GM18498 (cell line): ENCODE measurements around the gene UROC1.

Experiments used
- ATAC-seq: cut with Tn5 transposase; IDR thresholded peaks from one replicate; pipeline ENCODE4 v1.9.1; 2021; ENCODE audit warnings: mild to moderate bottlenecking, moderate library complexity; ENCODE audit not compliant: unreplicated experiment

UROC1 gene

DNA sequence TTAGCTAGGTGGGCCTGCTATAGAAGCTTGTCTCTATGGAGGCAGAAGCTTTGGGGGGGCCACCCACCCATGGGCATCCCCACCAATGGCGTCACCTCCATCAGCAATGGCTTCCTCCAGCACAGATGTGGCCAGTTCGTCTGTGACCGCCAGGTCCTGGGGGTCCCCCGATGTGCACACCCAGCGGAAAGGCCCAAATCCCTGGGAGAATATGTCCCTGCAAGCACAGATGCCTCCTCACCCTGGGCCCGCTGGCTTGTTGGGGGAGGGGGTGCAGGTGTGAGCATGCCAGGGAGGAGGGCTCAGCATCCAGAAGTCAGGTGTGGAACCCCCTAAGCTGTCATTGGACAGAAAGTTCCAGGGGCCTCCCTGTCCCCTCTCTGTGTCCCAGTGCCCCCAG is 19.6 kb downstream of the UROC1 start:
- no peak for ATAC-seq

DNA sequence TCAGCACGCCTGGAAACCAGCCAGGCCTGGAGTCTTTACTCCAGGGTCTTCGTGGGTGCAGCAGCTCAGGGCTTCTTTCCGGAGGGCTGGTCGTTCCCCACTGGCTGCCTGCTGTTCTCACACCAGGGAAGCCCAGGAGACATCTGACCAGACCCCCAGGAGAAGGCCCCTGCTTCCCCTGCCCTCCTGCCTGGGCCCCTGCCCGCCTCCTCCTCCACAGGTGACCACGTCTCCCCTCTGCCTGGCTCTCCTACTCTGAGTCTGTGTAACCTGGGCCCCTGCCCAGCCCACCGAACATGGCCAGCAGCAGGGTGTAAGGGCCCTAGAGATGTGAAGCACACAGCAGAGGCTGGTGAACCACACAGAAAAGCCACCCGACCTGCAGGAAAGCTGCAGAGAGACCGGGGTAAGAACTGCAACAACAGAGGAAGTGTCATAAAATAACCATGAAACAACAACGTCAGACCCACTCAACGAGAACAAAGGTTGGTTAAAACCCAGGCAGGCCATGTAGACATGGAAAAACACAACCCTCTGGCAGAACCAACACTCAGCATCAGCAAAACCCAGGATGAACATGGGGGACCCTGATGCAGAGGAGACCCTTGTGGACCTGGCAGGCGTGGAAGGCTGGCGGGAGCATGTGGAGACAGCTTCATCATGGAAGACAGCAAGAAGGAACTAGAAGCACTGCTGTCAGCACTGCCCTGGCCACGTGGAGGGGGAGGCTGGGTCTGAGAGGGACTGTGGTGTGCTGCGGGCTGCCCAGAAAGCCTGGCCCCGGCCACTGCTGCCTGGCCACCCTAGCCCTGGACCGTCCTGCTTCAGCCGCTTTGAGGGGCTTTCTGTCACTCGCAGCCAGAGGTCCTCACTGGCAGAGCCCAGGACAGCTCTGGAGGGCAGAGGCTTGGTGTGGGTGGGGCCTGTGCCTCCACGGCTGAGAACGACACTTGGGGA is 20.4 kb downstream of the UROC1 start:
- ATAC-seq: no peak

DNA sequence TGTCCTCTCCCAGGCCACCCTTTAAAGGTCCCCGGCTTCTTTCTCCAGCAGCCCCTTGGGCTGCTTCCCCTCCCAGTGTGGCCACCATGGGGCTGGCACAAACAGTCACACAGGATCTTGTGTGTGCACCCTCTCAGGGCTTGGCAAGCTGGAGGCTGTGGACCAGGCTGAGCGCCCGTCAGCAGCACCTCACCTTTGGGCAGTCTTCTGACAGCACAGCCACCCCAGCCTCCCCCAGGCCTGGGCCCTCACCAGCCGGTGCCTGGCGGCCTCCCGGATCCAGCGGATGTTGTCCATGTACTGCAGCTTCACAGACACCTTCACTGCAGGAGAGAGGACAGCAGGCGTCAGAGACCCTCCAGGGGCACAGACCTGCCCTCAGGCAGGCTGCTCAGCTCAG is 21.8 kb downstream of the UROC1 start:
- no peak for ATAC-seq

DNA sequence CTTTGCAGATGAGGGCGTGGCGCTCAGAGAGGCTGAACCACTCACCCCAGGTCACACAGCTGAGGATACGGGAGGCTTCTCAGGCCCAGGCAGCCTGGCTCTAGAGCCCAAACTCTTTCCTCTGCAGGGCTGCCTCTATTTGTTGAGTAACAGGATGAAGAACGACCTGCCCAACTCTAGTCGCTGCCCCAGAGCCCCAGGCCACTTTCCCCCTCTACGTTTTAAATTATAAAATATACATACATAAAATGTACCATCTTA is 22.7 kb downstream of the UROC1 start:
- no peak for ATAC-seq

DNA sequence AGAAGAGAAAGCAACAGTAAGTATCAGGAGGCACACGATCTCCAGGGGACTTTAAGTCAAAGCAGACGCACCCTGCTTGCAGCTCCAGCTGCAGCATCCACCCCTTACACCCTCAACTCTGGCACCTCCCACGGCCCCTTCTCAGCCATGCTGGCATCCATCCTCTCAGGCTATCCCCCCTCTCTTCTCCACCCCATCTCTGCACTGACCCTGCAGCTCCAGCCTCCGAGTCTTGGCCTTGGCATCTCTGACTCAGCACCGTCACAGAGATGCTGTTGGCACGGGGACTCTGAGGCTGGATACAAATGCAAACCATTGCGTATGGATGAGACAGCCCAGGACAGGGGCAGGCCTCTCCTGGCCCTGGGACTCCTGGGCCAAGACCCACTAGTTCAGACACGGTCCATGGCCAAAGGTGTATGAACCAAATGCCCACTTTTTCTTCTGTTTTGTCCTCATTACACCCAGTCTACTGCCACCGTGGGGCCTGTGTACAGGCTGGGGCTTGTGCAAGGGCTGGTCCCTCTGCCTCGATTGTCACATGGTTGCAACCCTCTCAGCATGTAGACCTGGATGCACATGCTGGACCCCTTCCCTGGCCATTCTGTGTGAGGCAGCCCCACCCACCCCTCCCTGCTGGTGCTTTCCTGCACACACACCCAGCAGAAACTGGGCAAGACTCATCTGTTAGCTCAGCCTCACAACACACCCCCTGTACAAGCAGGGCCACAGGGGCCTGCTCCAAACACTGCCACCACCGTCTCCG is 23.2 kb downstream of the UROC1 start:
- no peak for ATAC-seq

DNA sequence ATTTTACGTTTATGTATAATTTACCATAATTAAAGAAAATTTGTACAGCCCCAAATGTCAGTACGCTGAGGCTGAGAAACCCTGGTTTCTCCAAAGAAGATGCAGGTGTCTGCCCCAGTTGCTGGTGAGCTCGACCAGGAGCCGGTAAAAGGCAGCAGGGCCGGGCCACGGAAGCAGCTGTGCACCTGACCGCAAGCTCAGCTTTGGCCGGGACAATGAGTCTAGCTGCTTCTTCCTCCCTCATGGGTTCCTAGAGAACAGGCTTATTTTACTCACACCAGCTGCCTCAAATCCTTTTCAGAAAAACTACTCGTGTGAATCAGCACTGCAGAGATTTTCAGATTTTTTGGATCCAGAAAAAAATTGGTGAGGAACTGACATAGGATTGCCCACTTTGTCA is 23.8 kb downstream of the UROC1 start:
- no peak for ATAC-seq

DNA sequence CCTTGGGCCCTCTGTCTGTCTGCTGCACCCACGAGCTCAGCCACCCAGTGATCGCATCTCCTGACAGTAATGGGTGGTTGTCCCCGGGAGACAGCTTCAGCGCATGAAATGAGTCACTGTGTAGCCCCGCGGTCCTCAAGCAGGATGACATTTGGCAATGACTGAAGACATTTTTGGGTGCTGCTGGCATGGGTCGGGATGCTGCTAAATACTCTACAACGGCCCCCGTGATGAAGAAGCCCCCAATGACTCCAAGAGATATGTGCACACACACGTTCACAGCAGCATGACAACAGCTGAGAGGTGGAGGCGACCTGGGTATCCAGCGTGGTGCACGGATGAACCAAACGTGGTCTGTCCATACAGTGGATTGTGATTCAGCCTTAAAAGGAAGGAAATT is 24.5 kb downstream of the UROC1 start:
- no peak for ATAC-seq

DNA sequence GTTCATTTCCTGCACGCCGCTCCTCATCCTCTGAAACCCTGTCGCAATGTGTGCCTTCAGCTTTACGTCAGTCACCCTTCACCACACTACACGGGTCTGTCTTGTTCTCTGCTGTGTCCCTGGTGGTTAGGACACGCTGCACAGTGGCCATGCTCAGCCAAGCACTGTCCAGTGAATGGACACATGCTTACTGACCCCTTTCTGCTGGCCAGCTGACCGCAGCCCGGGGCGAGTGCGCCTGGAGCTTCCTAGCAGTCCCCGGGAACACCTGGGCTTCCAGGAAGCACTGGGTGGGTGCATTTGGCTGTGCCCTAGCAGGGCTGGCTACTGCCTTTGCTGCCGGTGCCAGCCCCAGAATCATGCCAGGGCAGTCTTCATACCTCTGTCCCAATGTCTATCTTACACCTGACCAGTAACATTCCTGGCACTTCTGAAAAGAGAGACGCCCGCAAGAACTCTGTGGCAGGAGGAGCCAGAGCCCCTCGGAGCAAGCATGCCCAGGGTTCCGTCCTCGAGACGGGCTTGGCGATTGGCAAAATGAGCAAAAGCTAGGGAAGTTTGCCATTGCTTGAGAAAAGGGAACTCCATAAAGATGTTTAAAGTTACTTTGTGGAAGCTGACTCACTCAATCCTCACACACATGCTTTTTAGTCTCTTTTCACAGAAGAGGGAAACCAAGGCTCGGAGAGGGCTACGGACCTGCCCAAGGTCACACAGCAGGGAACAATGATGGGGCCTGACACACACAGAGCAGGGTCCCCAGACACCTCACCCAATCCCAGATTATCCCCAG is 26.2 kb downstream of the UROC1 start:
- no peak for ATAC-seq

DNA sequence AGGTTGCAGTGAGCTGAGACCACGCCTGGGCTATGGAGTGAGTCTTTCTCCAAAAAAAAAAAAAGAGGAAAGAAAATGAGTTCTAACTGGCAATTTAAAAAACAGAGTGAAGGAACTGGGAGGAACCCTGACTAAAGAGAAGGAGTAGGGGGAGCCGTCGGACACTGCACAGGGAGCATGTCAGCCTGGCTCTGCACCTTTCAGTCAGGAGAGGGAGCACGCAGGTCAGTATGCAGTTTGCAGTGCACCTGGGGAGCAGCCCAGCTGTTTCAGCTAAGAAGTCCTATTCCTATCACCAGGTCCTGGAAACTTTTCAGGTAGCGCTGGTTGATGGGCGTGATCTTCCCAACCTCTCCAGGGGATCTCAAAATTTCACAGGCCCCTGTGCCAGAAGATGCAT is 27.0 kb downstream of the UROC1 start:
- no peak for ATAC-seq

DNA sequence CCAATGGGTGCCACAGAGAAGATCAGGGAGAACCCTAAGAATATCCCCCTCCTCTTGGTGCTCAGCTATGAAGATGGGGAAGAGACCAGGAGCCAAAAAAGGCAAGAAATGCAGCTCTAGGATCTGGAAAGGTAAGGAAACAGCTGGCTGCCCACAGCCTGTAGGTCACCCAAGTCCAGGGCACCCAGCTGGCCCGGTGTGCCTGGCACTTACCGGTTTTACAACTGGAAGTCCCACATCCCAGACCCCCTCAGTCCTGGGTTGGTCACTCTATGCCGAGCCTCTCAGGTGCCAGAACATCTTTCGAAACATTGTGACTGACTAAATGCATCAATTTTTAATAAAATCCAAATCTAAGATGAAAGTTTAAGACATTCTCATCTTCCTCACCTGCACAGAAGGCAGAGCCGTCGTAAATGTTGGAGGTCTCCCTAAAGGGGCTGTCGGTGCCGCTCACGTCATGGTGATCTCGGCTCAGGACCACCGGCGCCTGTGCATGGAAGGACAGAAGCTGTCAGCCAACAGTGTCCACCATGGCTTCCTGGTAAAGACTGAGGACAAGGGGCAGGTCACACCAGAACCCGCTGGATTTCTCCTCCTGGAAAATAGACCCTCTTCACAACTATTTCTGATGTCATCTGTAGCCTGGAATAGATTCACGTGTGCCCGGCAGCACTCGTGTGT is 28.5 kb downstream of the UROC1 start:
- no peak for ATAC-seq

DNA sequence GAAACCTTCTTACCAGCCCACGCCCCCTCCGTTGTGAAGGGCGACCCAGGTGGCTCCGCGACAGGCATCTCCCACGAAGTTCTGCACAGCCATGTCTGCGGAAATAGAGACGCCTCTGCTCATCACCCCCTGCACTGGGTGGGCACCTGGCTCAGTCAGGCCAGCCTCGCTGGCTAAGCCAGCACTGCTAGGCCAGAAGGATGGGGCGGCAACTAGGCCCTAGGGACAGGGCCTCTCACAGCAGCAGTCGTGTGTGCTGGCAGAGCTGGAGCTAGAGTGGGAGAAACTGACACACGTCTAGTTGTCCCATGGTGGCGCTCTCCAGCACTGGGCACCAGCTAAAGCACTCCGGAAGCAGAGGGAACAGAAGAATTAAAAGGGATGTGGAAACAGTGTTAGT is 29.4 kb downstream of the UROC1 start:
- ATAC-seq: no peak

DNA sequence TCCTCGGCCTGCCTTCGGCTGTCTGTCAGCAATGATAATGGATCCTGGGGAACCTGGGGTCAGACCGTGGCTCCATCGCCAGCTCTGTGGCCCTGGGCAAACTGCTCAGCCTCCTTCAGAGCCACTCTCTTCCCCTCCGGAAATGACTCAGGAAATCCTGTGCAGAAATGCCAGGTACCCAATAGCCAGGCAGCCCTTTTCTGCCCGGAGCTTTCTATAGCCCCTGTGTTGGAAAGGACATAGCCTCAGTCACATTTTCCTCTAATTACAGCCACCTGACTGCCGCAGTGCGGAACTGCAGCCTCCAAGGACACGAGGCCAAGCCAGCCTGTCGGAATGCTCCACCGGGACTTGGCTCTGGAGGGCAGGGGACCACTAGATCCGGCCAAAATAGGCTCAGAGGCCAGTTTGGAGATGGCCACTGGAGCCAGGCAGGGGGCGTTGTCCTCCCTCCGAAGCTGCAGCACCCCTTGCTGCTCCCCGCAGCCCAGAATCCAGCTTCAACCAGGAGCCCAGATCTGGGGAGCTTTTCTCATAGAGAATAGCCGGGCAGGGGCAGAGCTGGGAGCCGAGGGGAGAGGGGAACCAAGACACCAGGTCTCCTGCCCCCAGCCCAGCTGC is 30.3 kb downstream of the UROC1 start:
- ATAC-seq: no peak

DNA sequence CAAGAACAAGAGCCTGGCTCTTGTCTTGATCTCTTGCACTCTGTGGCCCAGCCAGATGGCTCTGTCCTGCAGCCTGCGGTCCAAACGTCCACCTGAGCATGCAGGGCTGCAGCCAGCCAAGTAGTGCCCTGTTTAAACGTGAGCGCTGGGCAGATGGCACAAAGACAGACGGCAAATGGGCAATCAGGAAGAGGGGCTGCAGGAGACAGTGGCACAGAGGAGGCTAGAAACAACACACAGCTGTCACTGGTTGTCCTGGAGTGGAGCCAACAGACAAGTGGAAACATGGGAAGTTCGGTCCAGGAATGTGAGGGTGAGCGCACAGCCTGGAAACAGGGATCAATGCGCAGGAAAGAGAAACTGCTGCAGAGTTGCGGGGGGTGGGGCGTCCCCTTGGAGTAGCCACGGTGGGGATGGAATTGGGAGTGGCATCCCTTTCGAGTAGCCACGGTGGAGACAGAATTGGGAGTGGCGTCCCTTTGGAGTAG is 31.2 kb downstream of the UROC1 start:
- no peak for ATAC-seq

DNA sequence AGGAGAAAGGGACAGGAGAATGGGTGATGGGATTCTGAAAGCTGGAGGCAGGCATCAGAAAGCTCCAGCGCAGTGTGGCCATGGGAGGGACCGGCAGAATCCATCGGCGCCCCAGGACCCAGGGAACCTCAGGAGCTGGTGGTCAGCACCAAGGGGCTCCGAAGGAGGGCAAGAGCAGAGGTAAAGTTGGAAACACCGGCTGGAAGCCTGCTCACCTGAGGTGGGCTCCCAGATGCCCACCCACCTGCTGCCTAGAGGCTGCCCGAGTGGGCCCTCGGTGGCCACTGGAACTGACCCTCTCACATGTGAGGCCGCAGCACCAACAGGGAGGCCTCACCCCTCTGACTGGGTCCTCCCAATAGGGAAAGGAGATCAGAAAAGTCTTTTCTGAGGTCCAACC is 31.6 kb downstream of the UROC1 start:
- ATAC-seq: no peak

DNA sequence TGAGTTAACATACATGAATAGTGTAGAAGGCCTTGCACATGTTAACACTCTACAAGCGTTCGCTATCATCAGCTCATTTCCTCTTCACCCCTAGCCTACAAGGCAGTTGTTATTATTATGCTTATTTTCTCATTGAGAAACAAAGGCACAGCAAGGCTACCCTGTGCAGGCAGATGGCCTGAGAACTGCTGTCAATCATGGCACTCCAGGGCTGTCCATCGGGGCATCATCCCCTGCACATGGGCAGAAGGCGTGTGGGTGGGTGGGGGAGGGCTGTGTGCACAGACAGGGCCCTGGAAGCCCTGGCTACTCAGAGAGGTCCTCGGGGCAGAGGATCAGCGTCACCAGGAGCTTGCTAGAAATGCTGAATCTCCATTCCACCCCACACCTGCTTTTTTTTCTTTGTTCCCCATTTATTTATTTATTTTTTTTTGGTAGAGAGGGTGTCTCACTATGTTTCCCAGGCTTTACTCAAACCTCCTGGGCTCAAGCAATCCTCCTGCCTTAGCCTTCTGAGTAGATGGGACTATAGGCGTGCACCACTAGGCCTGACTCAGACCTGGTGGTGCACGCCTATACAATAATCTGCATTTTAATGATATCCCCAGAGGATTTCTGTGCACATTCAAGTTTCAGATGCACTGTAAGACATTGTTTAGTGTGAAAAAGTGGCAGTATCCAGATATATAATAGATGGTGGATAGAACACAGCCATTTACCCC is 32.2 kb downstream of the UROC1 start:
- no peak for ATAC-seq

DNA sequence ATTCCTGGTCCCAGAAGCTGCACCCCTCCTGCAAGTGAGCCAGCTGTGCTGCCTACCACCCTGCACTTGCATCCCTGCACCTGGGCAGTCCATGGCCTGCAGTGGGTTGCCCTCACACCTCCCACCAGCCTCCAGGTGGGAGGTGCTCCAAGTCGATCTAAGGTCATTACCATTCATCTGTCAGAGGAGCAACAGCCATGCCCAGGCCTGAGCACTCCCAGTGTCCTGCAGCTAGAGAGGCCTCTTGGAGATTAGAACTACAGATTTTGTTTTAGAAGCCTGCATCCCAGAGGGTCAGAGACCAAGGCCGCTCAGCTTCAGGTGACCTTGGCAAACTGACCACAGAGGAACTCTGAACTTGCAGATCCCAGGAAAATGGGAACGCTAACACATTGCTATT is 32.9 kb downstream of the UROC1 start:
- ATAC-seq: no peak

DNA sequence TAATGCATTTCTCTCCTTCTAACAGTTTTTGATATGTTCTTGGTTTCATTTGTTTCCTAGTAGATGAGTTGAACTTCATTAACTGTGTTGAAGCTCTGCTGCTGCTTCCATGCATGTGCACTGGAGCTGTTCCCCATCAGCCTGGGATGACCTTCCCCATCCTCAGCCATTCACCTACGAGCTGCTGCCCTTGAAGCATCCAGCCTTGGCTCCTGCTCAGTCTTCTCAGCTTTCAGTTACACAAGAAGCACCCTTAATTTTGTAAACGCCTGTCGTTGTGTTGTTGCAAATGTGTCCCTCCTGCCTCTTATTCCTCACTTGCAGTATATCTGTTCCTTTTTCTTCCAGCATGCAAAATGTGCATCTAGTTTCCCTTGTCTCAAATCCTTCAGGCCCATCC is 33.4 kb downstream of the UROC1 start:
- ATAC-seq: no peak

DNA sequence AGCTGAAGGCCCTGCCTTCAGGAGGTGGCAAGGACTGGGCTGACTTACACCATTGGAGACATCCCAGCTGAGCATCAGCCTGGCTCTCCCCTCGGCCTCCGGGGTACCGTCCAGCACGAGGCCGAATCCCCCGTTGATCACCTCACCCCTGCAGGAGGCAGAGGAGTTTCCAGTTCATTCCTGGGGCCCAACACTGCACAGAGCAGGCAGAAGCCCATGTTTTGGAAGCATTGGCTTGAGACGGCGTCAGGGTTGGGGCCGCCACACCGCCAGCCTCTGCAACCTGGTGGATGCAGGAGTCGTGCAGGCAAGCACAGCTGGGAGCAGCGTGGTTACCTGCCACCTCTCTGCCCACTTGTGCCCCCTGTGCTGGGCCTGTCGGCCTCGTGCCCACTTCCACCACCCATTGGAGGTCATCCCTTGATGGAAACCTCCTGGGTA is 34.2 kb downstream of the UROC1 start:
- ATAC-seq: no peak

DNA sequence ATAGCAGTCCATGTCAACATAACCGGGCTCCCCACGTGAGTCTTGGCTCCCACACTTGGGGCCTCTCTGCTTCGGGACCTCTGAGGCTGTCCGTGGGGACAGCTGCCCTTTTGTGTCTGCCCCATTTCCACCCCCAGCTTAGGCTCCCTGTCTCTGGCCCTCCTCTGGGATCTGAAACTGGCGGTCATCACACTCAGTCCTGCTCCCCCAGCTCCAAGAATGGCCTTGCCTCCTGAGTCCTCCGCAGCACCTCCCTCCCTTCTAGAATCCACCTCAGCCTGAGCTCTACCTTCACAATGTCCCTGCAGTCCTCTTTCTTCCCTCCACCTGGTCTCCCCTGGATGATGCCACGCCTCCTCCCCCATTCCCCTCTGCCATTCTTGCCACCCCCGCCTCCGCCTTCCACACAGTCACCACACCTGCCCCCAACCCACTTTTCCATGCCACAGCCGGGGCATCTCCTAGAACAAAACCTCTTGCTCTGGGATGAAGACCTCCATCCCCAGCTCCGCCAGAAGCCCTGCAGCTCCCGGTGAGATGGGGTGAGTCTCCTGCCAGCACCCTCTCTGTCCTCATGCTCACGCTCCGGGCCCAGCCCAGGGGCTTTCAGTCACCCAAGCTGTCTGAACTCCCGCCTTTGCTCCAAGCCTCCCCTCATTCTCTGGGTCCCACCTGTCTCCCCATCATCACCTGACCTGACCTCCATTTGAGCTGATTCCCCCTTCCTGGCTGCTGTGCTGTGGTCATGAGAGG is 34.9 kb downstream of the UROC1 start:
- ATAC-seq: no peak
